Trophoblast cell (in vitro differentiated cells and primary cell): ENCODE results near the gene TRNP1.

Experiments used
- DNase-seq, 2 donors: peaks; one replicate each; pipeline ENCODE4 v3.0.0-alpha.2; 2016
- H2AFZ ChIP-seq: 2 replicates; pipeline ENCODE4 v1.6.1; 2013; ENCODE audit warnings: low read length, moderate library complexity, mild to moderate bottlenecking; ENCODE audit not compliant: insufficient read depth, poor library complexity
- H2AK5ac ChIP-seq: 2 replicates; pipeline ENCODE4 v1.6.1; 2013; ENCODE audit warnings: mild to moderate bottlenecking, low read length
- H2BK120ac ChIP-seq: 2 replicates; pipeline ENCODE4 v1.6.1; 2013; ENCODE audit warnings: low read length, mild to moderate bottlenecking, moderate library complexity; ENCODE audit not compliant: insufficient read depth, poor library complexity
- H2BK12ac ChIP-seq: 2 replicates; pipeline ENCODE4 v1.6.1; 2013; ENCODE audit warnings: mild to moderate bottlenecking, low read length, moderate library complexity
- H2BK5ac ChIP-seq: 2 replicates; pipeline ENCODE4 v1.6.1; 2013; ENCODE audit warnings: low read length, low read depth, moderate library complexity, mild to moderate bottlenecking; ENCODE audit not compliant: poor library complexity
- H3K14ac ChIP-seq: 2 replicates; pipeline ENCODE4 v1.6.1; 2013; ENCODE audit warnings: mild to moderate bottlenecking, low read length
- H3K18ac ChIP-seq: 2 replicates; pipeline ENCODE4 v1.6.1; 2013; ENCODE audit warnings: mild to moderate bottlenecking, low read length
- H3K23ac ChIP-seq: 2 replicates; pipeline ENCODE4 v1.6.1; 2013; ENCODE audit warnings: low read length
- H3K27ac ChIP-seq: 2 replicates; pipeline ENCODE4 v1.5.1; 2013; ENCODE audit warnings: low read depth, mild to moderate bottlenecking, inconsistent platforms, low read length, moderate library complexity
- H3K27me3 ChIP-seq: 2 replicates; pipeline ENCODE4 v1.6.1; 2013; ENCODE audit warnings: inconsistent platforms, mild to moderate bottlenecking, low read length, moderate library complexity; ENCODE audit not compliant: insufficient read depth
- H3K36me3 ChIP-seq, 2 experiments: 1 replicate in 1 of 2; 2 replicates in 1 of 2; pipeline ENCODE4 v1.6.1; 2013; ENCODE audit warnings: low read length in 2 of 2, mild to moderate bottlenecking in 2 of 2, moderate library complexity in 1 of 2; ENCODE audit not compliant: insufficient read depth in 2 of 2, control insufficient read depth in 1 of 2
- H3K4ac ChIP-seq: 2 replicates; pipeline ENCODE4 v1.6.1; 2013; ENCODE audit warnings: low read depth, mild to moderate bottlenecking, low read length, moderate library complexity
- H3K4me1 ChIP-seq, 2 experiments: 1 replicate in 1 of 2; 2 replicates in 1 of 2; pipeline ENCODE4 v1.6.1; 2013; ENCODE audit warnings: low read length in 2 of 2, mild to moderate bottlenecking in 2 of 2, moderate library complexity in 1 of 2; ENCODE audit not compliant: insufficient read depth in 2 of 2, control insufficient read depth in 1 of 2
- H3K4me2 ChIP-seq: 2 replicates; pipeline ENCODE4 v1.6.1; 2013; ENCODE audit warnings: inconsistent platforms, mild to moderate bottlenecking, low read length, moderate library complexity
- H3K4me3 ChIP-seq: 2 replicates; pipeline ENCODE4 v1.5.1; 2013; ENCODE audit warnings: mild to moderate bottlenecking, low read depth, low read length, inconsistent platforms
- H3K79me1 ChIP-seq: one replicate; pipeline ENCODE4 v1.6.1; 2013; ENCODE audit warnings: low read length
- H3K79me2 ChIP-seq: 2 replicates; pipeline ENCODE4 v1.6.1; 2013; ENCODE audit warnings: low read length, mild to moderate bottlenecking; ENCODE audit not compliant: control insufficient read depth, insufficient read depth, poor library complexity
- H3K9ac ChIP-seq: 2 replicates; pipeline ENCODE4 v1.6.1; 2013; ENCODE audit warnings: mild to moderate bottlenecking, low read length
- H3K9me3 ChIP-seq: 2 replicates; pipeline ENCODE4 v1.6.1; 2013; ENCODE audit warnings: low read depth, mild to moderate bottlenecking, control low read depth, inconsistent platforms, low read length; ENCODE audit not compliant: insufficient read depth
- H4K12ac ChIP-seq: 2 replicates; pipeline ENCODE4 v1.6.1; 2013; ENCODE audit warnings: low read depth, mild to moderate bottlenecking, low read length, moderate library complexity
- H4K8ac ChIP-seq: 2 replicates; pipeline ENCODE4 v1.6.1; 2013; ENCODE audit warnings: low read depth, mild to moderate bottlenecking, low read length, moderate library complexity
- H4K91ac ChIP-seq: one replicate; pipeline ENCODE4 v1.6.1; 2013; ENCODE audit warnings: low read depth, mild to moderate bottlenecking, low read length, moderate library complexity
- WGBS: extraction: QIAGEN DNeasy Blood & Tissue Kit; methylation state at CpG from one replicate; pipeline ENCODE4 v1.1.7; 2013; ENCODE audit warnings: missing lambda C conversion rate; ENCODE audit not compliant: insufficient read length, insufficient coverage; ENCODE audit errors: extremely low coverage; 5-methylcytosine and 5-hydroxymethylcytosine counted together

The TRNP1 gene

DNA sequence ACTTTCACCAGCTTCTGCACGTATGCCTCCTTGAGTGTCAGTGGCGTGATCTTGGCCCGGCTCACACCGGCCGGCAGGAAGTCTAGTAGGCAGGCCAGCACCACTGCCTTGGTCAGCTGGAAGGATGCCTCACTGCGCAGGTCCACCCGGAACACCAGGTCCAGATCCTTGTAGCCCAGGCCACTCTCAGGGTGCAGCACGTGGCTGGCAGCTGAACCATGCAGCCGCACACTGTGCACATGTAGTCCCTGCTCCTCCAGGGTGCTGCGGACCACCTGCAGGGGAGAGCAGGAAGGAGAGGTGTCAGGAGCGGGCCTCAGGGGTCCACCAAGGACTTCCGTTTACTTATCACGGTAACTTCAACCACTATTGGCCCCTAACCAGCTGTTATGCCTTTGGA is 13.2 kb downstream of the TRNP1 start:
- H3K9me3 ChIP-seq, result peaks cover 3% of the 10 kb centered on the region
- DNase-seq, result no peak
- WGBS, result no CpG with 5 or more reads among the region's 13 CpGs
- H4K8ac ChIP-seq, result no peak overlapping the region
- H3K4me3 ChIP-seq, result peak overlapping the region; percentile 39
- no peak overlapping the region for H3K27ac ChIP-seq
- H3K79me2 ChIP-seq, result peaks cover 9% of the 10 kb centered on the region
- no peak overlapping the region for H3K18ac ChIP-seq
- peak overlapping the region; percentile 1 for H3K4ac ChIP-seq
- H4K91ac ChIP-seq, result no peak overlapping the region
- no peak overlapping the region for H2AFZ ChIP-seq
- H3K27me3 ChIP-seq, result no peaks in the 10 kb centered on the region
- H2AK5ac ChIP-seq, result peak overlapping the region; percentile 65
- peak overlapping the region; percentile 1 for H2BK12ac ChIP-seq
- H3K4me2 ChIP-seq, result no peak overlapping the region
- peaks cover 45 to 60% of the 10 kb centered on the region in 2 experiments for H3K4me1 ChIP-seq
- H3K9ac ChIP-seq, result no peak overlapping the region
- H3K79me1 ChIP-seq, result peaks cover 27% of the 10 kb centered on the region
- no peak overlapping the region for H3K14ac ChIP-seq
- H4K12ac ChIP-seq, result no peak overlapping the region
- H3K36me3 ChIP-seq, result peaks cover 20 to 28% of the 10 kb centered on the region in 2 experiments
- no peak overlapping the region for H2BK5ac ChIP-seq
- H2BK120ac ChIP-seq, result no peak overlapping the region
- H3K23ac ChIP-seq, result no peak overlapping the region

DNA sequence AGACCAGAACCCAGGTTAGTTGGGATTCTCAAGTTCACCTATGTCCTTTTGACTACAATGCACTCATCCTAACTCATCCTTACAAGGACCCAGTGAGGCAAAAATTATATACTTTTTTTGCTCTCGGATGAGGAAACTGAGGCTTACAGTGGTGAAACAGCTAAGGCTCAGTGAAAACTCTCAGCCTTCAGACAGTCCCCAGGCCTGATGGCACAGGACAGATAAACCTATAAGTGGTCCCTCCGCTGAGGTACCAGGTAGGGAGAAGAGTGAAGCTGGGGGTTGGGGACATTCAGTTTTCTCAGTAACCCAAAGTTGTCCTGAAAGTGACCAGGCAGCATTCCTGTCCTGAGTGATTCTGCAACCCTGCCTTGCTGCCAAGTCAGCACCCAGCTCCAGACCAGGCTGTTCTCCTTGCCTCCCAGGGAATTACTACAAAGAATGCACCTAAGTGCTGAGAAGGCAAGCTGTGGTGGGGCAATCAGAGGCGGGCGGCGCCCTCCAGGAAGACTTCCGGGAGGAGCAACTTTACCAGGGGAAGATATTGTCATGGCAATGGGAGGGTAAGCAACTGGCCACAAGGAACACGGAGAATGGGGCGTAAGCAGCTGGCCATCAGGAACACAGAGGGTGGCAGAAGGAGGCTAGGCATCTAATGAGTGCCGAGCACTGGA is 14.6 kb downstream of the TRNP1 start:
- peak overlapping the region; percentile 54 for H3K4me2 ChIP-seq
- H3K18ac ChIP-seq, result no peak overlapping the region
- H3K23ac ChIP-seq, result no peak overlapping the region
- H3K27me3 ChIP-seq, result no peaks in the 10 kb centered on the region
- H4K8ac ChIP-seq, result no peak overlapping the region
- H2AFZ ChIP-seq, result no peak overlapping the region
- no CpG with 5 or more reads among the region's 9 CpGs for WGBS
- no peak overlapping the region for H3K14ac ChIP-seq
- H3K4me3 ChIP-seq, result no peak overlapping the region
- peaks cover 3% of the 10 kb centered on the region for H3K9me3 ChIP-seq
- H3K4ac ChIP-seq, result no peak overlapping the region
- H3K4me1 ChIP-seq, result peaks cover 43 to 62% of the 10 kb centered on the region in 2 experiments
- no peak overlapping the region for H2BK120ac ChIP-seq
- DNase-seq, result peak; percentile 93 to 94
- H3K79me2 ChIP-seq, result peaks cover 18% of the 10 kb centered on the region
- H2AK5ac ChIP-seq, result no peak overlapping the region
- peaks cover 34% of the 10 kb centered on the region for H3K79me1 ChIP-seq
- peak overlapping the region; percentile 3 for H4K91ac ChIP-seq
- H4K12ac ChIP-seq, result no peak overlapping the region
- H3K27ac ChIP-seq, result peak overlapping the region; percentile 72
- H2BK5ac ChIP-seq, result peak overlapping the region; percentile 10
- H3K9ac ChIP-seq, result no peak overlapping the region
- H3K36me3 ChIP-seq, result peaks cover 20 to 28% of the 10 kb centered on the region in 2 experiments
- H2BK12ac ChIP-seq, result peak overlapping the region; percentile 19

DNA sequence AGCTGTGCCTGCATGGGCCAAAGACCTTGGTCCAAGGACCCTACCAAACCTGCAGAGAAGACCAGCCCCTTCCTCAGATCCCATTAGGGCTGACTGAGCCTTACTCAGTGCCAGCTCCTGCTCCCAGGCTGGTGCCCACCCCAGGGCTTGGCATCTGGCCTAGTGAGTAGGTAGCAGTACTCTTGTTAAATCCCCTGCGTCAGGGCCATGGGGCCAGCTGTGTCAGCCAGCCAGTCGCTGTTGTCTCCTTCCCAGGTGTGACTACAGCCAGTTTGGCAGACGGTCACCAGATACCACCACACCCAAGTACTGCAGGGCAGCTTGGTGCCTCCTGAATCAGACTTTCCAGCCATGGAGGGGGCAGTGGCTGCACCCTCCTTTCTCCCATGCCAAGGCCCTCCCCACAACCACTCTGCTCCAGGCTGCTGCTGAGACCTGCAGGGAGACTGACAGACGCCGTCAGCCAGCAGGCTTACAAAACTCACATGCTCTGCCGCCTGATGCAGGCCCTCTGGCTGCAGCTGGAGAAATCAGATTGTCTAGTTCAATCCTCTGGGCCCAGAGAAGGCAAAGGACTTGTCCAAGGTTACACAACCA is 16.2 kb downstream of the TRNP1 start:
- peak overlapping the region; percentile 8 for H2AFZ ChIP-seq
- peak overlapping the region; percentile 82 for H2BK12ac ChIP-seq
- H4K91ac ChIP-seq, result peak overlapping the region; percentile 51
- peak overlapping the region; percentile 57 for H2BK120ac ChIP-seq
- peak overlapping the region; percentile 54 for H3K18ac ChIP-seq
- H3K4me2 ChIP-seq, result peak overlapping the region; percentile 12
- peak overlapping the region; percentile 55 for H4K8ac ChIP-seq
- H3K9ac ChIP-seq, result no peak overlapping the region
- H3K14ac ChIP-seq, result peak overlapping the region; percentile 31
- H3K23ac ChIP-seq, result no peak overlapping the region
- H4K12ac ChIP-seq, result no peak overlapping the region
- WGBS, result no CpG with 5 or more reads among the region's 6 CpGs
- H3K9me3 ChIP-seq, result peaks cover 3% of the 10 kb centered on the region
- peak overlapping the region; percentile 6 for H3K27ac ChIP-seq
- DNase-seq, result peak; percentile 52 to 58
- H3K27me3 ChIP-seq, result no peaks in the 10 kb centered on the region
- H3K79me1 ChIP-seq, result peaks cover 34% of the 10 kb centered on the region
- peak overlapping the region; percentile 47 for H2BK5ac ChIP-seq
- H3K4me1 ChIP-seq, result peaks cover 39 to 53% of the 10 kb centered on the region in 2 experiments
- peaks cover 20% of the 10 kb centered on the region in 2 experiments for H3K36me3 ChIP-seq
- H2AK5ac ChIP-seq, result peak overlapping the region; percentile 44
- peaks cover 18% of the 10 kb centered on the region for H3K79me2 ChIP-seq
- no peak overlapping the region for H3K4me3 ChIP-seq
- peak overlapping the region; percentile 37 for H3K4ac ChIP-seq

DNA sequence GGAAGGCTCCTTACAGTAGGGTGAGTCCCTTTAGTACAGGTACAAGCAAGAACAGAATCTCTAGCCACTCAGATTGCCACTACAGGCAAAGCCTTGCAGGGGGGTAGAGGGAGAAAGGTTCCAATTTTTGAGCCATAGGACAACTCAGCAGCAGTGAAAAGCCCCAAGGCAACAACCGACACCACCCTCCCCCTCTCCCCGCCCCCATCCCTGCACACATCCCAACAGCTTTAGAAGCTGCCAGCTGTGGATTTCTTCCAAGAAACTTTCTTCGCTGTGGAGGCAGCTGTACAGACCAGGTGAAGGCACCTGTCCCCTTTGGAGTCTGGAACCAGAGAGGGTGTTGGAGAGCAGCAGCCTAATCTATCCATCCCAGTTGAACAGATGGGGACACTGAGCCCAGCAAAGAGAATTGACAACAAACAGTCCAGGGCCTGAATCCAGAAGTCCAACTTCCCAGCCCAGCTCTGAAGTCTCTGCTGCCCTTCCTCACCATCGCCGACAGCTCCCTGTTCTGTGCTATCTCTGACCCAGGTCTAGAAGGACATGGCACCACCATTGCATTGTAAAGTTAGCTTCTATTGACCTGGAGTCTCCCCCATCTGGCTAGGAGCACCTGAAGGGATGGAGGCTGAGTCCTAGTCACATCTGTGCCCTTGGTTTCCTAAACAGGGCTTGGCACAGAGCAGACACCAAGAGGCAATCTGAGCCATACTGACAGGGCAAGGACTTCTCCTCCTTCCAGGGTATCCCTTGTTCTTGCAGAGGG is 16.9 kb downstream of the TRNP1 start:
- Histone ChIP-seq H3K27me3 (no peaks in the 10 kb centered on the region), H3K4me2 (peak overlapping the region; percentile 62), H3K27ac (peak overlapping the region; percentile 48), H3K9me3 (peaks cover 3% of the 10 kb centered on the region), H2BK5ac (peak overlapping the region; percentile 34), H3K79me2 (peaks cover 18% of the 10 kb centered on the region), H2AK5ac (no peak overlapping the region), H3K14ac (peak overlapping the region; percentile 16), H3K79me1 (peaks cover 32% of the 10 kb centered on the region), H3K18ac (peak overlapping the region; percentile 20), H3K36me3 (peaks cover 14% of the 10 kb centered on the region in 2 experiments), H3K9ac (no peak overlapping the region), H3K23ac (no peak overlapping the region), H3K4me1 (peaks cover 36 to 46% of the 10 kb centered on the region in 2 experiments), H3K4ac (peak overlapping the region; percentile 3), H4K91ac (peak overlapping the region; percentile 47), H4K12ac (no peak overlapping the region), H2BK12ac (peak overlapping the region; percentile 7), H4K8ac (no peak overlapping the region), H2BK120ac (peak overlapping the region; percentile 6), H2AFZ (no peak overlapping the region), H3K4me3 (peak overlapping the region; percentile 44)
- DNase-seq, result no peak
- no CpG with 5 or more reads among the region's 5 CpGs for WGBS
